GM15510 (cell line): Measurements from ENCODE around the gene CFAP74.

ENCODE experiments used
- POLR2A ChIP-seq: IDR thresholded peaks from 3 replicates; pipeline ENCODE4 v1.6.1; 2011; ENCODE audit warnings: borderline replicate concordance; ENCODE audit not compliant: insufficient read length; ENCODE audit errors: extremely low read depth

Gene CFAP74

GRCh38 chr1:1911350-1912041 is 92.1 kb downstream of the CFAP74 start:
- no peak for TF ChIP-seq POLR2A

- no peak for TF ChIP-seq POLR2A
Measured at GRCh38 chr1:1910651-1911331, 92.8 kb downstream of the CFAP74 start.

- TF ChIP-seq POLR2A: no peak
Measured at GRCh38 chr1:1910033-1910465, 93.5 kb downstream of the CFAP74 start.

- TF ChIP-seq POLR2A: no peak
Measured at GRCh38 chr1:1908506-1908791, 95.1 kb downstream of the CFAP74 start.

- TF ChIP-seq POLR2A: no peak
Measured at GRCh38 chr1:1907098-1907736, 96.4 kb downstream of the CFAP74 start.

- TF ChIP-seq POLR2A: no peak
Measured at GRCh38 chr1:1906185-1907097, 97.1 kb downstream of the CFAP74 start.

GRCh38 chr1:1903224-1903623 is 100.4 kb downstream of the CFAP74 start:
- TF ChIP-seq POLR2A: no peak

GRCh38 chr1:1901641-1902294 is 101.8 kb downstream of the CFAP74 start:
- TF ChIP-seq POLR2A: no peak

- no peak for TF ChIP-seq POLR2A
Measured at GRCh38 chr1:1900883-1901640, 102.5 kb downstream of the CFAP74 start.

- no peak for TF ChIP-seq POLR2A
Measured at GRCh38 chr1:1899967-1900327, 103.6 kb downstream of the CFAP74 start.

GRCh38 chr1:1899266-1899966 is 104.2 kb downstream of the CFAP74 start:
- TF ChIP-seq POLR2A: no peak

- TF ChIP-seq POLR2A: no peak
Measured at GRCh38 chr1:1898246-1898933, 105.2 kb downstream of the CFAP74 start.
